Raji (cell line): ENCODE data around the gene RTKN.

Source experiments
- POLR2A ChIP-seq: IDR thresholded peaks from 2 replicates; pipeline ENCODE4 v1.6.1; 2011; ENCODE audit warnings: low read depth, low read length, control low read depth; ENCODE audit not compliant: insufficient read depth

The RTKN gene

DNA sequence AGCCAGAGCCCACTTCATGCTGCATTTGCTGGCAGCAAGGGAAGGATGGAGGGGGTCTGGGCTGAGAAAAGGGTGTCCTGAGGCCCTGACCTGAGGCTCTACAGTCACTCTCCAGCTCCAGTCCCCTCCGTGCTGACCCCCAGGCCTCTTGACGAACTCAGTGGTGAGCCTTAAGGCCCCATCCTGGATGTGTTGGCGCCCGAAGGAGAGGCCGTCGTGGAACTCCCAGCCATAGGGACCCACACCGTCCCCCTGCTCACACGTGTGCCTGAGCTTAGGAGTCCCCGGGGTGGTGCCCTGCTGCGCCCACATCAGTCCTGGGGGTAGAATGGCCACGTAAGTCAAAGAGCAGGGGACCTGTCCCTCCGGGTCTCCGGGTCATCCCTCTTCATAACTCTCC lies 22.7 kb upstream of the RTKN start:
- no peak for TF ChIP-seq POLR2A

DNA sequence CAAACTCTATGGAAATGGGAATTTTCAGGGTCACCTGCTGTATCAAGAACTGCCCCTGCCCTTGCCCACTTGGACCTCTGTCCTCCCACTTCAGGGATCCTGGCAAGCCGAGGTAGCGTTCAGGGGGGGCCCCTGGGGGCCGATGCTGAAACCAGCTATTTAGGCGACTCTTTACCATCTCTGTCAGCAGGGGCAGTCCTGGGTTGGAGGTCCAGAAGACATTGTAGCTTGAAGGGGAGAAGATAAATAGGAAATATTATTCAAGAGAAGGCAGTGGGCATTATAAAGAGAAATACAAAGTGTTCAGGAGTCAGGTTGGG lies 21.0 kb upstream of the RTKN start:
- TF ChIP-seq POLR2A, result no peak

DNA sequence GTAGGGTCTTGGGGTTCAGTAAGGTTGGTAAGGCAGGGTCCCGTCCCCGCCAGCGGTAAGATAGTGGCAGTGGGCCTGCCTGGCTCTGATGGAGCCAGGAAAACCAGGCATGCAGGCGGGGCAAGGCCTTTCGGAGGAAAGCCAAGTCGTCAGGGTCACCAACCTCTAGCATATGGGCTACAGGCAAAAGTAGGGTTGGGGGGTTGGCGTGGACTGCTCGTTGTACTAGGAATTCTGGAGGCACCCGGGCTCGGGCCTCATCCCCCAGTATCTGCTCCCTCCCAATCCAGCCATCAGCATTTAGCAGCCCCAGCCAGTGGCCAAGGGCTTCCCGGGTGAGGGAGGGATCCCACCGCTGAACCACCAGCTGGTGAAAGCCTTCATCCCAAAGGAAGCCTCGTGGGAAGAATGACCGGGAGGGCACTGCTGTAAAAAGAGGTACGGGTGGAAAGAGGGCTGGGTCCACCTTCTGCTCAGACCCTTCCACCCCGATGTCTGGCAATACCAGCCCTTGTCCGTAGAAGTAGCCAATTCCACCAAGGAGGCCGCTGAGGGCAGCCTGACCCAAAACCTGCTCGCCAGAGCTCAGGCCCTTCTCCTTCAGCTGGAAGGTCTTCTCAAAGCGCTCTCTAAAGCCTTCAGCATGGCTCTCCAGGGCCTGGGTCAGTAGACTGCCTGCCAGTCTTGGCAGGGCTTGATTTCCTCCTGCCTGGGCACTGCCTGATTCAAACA lies 20.5 kb upstream of the RTKN start:
- peak; percentile 7; the same call in 1 of the 2 replicates for TF ChIP-seq POLR2A

DNA sequence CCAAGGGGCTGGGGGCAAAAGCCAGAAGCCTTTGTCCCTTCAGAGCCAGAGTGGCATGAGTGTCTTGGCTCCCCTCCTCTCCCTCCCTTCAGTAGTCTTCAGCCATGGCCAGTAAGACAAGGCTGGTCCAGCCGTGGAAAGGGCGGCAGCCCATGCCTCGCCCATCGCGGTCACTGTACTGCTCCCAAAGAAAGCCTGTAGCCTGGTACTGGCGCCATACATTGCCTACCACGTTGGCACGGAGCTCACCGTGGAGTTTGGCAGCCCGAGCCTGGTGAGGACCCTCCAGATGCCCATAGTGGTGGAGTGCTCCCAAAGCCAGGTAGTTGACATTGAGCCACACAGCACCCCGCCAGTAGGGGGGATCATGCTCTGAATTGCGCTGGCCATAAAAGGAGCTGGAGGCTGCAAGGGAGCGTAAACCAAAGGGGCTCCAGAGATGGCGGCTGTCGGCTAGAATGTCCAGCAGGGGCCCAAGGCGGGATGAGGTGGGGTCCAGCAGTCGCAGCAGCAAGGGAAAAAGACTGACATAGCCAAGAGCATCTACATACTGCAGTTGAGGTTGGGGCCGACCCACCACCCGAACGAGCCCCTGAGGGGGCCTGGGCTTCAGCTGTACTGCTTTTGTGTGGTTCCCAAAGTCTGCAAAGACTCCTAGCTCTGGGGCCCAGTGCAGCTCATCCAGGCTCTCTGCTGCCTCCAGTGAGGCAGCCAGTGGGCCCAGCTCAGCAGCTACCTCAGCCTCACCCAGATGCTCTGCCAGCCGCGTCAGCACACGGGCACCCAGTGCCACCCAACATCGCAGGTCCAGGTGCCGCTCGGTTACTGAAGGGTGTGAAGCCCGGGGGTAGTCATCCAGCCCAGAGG lies 19.7 kb upstream of the RTKN start:
- peak; percentile 1; the same call in 1 of the 2 replicates for TF ChIP-seq POLR2A

DNA sequence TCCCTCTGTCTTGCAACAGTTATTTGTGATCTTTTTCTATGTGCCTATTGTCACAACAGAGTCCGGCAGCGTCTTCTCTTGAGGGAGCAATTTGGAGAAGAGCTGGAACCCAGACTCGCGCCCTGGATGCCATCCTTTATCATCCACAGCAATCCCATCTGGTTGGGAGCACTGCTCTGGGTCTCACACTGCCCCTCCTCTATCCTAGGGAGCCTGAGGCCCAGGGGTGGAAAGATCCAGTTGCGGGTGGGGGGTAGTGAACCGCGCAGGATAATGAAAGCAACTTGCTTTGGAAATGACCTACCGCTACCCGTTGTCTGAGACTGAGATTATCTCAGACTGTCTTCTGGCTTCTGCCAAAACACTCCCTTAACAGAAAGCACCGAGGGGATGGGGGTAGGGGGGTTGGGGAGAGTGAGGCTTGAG lies 17.2 kb upstream of the RTKN start:
- TF ChIP-seq POLR2A, result no peak; the same call in 1 of the 2 replicates

DNA sequence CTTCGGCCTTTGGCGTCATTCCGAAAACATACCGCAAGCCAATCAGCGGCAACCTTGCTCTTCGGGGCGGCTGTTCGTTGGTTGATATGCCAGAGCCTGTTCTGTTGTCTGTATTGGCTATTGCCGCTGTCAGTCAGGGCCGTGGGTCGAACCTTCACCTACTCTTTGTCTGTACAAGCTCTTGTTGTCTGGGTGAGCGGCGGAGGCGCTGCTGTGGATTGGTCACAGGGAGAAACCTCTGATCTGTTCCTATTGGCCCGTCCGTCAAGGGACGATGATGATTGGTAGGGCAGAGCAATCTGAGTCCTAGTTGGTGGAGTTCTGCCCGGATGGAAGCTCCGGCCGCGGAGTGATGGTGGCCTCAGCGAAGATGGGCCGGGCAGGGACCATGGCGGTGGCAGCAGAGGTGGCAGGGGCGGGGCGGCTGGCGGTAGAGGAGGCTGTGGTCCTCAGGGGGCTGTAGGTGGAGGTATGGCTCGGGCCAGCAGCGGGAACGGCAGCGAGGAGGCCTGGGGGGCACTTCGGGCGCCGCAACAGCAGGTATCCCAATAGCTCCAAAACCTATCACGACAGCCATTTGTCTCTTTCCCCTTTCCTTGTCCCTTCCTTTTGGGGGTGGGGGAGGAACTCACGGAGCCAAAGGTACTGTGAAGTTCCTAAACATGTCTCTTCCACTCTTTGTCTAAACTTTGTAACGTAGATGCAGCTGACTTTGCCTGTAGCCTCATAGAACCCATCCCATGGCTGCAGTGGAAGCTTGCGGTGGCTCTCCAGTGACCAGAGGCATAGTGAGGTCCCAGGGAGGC lies 16.6 kb upstream of the RTKN start, which contains the start of gene WBP1:
WBP1 (plus strand) TSS at position 307 of the 806 bp plus-strand sequence; CDS start at position 472, 165 bp downstream.
- peak; percentile 46 for TF ChIP-seq POLR2A

DNA sequence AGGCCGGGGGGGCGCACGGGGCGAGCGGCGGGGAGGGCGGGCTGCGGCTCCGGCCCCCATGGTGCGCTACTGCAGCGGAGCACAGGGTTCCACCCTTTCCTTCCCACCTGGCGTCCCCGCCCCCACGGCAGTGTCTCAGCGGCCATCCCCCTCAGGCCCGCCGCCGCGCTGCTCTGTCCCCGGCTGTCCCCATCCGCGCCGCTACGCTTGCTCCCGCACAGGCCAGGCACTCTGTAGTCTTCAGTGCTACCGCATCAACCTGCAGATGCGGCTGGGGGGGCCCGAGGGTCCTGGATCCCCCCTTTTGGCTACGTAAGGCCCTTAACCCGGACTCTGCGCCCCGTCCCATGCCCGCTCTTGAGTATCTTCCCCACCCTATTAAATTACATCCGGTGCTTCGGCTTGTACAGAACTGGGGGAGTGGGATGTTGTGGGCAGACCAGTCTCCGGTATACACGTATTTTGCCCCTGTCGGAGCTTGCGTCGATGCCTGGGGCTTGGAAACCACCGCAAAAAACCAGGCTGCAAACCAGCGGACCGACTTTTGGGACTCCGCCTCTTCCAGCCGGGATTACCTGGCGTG lies 15.9 kb upstream of the RTKN start:
- peak; percentile 46 for TF ChIP-seq POLR2A

DNA sequence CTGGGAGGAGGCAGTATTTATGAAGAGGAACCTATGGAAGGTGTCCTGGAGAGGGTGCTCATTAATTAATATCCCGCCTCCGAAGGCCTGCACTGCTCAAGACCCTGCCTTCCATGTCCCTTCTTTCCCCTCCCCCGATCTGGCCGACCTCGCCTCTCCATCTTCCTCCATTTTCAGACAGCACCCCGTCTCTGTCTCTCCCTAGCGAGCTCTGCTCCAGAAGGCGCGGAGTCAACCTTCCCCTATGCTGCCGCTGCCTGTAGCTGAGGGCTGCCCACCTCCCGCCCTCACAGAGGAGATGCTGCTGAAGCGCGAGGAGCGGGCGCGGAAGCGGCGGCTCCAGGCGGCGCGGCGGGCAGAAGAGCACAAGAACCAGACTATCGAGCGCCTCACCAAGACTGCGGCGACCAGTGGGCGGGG lies 15.4 kb upstream of the RTKN start:
- TF ChIP-seq POLR2A, result no peak; the same call in none of the 2 replicates

DNA sequence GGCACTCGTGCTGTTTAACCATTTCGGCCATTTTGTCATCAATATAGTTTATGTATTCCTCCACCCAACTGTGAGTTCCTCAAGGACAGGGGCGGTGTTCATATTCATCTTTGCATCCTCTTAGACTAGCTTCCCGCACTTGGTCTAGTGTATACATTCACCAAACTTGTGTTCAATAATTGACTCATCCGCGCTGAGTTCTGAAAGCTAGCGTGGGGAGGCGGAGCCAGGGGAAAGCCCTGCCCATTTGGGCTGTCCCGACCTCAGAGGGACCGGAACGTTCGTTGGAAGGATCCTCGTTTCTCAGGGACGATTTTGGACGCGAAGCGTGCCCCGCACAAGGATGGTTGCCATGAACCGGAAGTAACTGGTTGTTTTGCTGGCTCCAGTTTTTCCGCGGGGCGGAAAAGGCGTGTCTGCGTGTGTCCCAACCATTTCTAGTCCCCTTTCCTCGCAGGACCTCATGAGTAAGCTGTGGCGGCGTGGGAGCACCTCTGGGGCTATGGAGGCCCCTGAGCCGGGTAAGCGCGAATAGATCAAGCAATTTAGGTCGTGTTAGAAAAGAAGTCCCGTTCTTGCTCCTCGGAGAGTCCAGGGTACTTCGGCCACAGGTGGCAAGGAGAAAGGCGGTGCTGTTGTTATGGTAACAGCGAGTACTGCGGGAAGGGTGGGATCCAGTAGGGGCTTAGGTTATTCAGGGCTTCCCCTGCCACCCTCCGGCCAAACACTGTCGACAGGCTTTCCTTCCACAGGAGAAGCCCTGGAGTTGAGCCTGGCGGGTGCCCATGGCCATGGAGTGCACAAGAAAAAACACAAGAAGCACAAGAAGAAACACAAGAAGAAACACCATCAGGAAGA lies 13.1 kb upstream of the RTKN start, which contains the start of gene INO80B:
INO80B (plus strand) TSS at position 434 of the 858 bp plus-strand sequence; CDS start at position 464, 30 bp downstream.
- peak; percentile 81 for TF ChIP-seq POLR2A

DNA sequence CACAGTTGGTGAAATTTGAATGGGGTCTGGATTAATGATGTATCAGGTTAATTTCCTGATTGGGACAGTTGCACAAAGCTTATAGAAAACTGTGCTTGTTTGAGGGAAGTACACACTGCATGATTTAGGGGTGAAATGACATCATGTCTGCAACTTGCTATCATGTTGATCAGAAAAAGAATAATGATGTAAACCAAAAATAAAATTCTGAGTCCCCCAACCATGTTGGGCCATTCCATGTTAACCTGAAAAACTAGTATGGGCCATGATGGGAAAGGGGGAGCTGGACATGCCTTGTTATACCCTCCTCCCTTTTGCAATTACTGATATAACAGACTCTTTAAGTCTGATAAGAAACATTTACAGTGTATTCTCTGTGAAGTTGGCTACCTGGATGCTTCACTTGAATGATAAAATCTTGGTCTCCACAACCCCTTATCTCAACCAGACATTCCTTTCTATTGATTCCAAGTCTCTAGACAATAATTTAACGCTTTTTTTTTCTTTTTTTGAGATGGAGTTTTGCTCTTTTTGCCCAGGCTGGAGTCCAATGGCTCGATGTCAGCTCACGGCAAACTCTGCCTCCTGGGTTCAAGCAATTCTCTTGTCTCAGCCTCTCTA lies 8.9 kb upstream of the RTKN start:
- no peak for TF ChIP-seq POLR2A

DNA sequence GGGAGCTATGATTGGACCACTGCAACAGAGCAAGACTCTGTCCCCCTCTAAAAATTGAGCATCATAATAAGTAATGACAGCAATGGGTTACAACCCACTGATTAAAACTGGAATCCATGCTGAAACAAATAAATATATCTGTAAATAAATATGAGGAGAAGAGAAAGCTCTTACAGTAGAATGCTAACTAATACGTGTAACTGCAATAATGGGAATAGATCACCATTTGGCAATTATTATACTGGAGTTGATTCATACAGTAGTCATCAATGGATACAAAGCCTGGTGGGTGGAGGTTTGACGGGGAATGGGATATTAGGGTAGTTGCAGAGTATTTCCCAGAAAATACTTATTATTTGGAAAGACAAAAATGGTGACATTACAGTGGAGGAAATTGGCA lies 7.0 kb upstream of the RTKN start:
- TF ChIP-seq POLR2A, result no peak

DNA sequence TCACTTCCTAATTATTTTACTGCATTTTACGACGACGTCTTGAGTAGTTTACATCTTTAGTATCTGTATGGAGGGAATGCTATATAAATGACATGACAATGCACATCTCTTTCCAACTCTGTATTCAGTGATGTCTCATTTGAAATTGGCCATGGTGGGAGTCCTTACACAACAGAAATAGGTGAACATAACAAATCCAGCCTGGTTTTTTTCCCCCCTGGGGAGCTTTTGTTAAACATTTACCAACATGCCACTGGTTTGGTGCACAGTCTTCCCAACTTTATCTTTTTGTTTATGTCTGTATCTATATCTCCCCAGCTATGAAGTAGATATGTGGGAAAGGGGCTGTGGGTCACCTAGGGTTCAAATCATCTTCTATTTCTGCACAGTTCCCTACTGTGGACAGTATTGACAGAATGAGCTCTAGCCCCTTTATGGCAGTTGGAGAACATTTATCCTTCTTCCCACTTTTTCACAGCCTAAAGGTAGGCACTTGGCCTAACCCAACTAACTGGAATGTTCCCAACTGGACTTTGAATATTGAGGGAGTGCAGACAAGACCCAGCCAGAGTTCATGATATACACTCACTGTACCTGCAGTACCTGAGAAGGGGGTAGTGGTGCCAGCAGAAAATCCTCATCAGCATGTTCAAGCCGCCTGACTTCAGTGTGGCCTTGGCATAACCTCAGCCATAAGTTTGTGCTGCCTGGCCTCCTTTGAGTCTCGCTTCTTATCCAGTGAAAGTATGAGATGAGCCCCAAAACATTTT lies 5.7 kb upstream of the RTKN start:
- no peak for TF ChIP-seq POLR2A
